Measurements from ENCODE around the gene CALML5. TPM values are rescaled to one million over a fixed set of nuclear protein-coding genes. Genes with fewer than 3 reads are reported as not detected.

The CALML5 gene
- total and polyA plus RNA-seq, 7 donors, result not detected

DNA sequence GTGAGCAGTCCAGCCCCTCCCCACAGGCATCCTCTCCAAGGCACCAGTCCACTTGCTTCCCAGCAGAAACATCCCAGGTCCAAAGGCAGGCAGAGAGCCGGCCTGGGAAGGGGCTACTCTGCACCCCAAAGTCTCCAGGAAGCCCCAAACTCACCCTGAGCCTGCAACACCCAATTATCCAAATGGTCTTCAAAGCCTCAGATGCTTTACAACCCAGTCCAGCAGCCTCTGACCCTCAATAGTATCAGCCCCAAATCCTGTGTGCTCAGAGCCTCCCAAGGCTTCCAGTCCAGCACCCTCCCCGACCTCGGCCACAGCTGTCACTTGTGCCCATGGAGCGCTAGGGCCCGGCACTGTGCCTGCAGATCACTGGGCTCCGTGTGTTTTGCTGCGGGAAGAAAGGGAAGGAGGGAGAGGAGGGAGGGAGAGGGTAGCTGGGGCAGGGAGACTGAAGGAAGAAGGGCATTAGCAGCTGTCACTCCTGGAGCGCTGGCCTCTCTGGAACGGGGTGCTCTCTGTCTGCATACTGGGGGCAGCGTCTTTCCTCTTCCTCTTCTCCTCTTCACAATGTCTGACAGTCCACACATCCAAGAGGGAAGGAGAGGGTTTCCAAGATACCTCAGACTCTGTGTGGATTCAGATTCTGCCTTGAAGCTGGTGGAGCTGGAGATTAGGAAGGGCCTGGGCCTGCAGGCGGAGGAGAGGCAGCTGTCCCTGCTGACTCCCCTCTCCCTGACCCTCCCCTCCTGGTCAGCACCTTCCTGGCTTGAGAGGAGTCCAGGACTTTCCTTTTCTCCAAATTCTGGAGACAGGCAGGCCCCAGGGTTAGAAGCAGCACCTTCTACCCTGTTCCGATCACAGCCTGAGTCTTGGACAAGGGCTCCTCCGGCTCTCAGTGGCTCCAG, 13.2 kb downstream of the CALML5 start:
- TF ChIP-seq POLR2AphosphoS5 (IDR thresholded peaks at IDR 0.05) (no peak), EP300 (IDR thresholded peaks at IDR 0.05) (no peak), POLR2A (IDR thresholded peaks at IDR 0.05) (no peak)
- TF ChIP-seq, protein P1, sequence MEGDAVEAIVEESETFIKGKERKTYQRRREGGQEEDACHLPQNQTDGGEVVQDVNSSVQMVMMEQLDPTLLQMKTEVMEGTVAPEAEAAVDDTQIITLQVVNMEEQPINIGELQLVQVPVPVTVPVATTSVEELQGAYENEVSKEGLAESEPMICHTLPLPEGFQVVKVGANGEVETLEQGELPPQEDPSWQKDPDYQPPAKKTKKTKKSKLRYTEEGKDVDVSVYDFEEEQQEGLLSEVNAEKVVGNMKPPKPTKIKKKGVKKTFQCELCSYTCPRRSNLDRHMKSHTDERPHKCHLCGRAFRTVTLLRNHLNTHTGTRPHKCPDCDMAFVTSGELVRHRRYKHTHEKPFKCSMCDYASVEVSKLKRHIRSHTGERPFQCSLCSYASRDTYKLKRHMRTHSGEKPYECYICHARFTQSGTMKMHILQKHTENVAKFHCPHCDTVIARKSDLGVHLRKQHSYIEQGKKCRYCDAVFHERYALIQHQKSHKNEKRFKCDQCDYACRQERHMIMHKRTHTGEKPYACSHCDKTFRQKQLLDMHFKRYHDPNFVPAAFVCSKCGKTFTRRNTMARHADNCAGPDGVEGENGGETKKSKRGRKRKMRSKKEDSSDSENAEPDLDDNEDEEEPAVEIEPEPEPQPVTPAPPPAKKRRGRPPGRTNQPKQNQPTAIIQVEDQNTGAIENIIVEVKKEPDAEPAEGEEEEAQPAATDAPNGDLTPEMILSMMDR (IDR thresholded peaks at IDR 0.05), result no peak
- intact Hi-C loops (cut with DNase I), result no loop called here
- no peak overlapping the region for H3K27ac ChIP-seq
- no peaks in the 10 kb centered on the region for H3K27me3 ChIP-seq
- H3K9me3 ChIP-seq, result no peaks in the 10 kb centered on the region
- peak; percentile 44 for DNase-seq
- WGBS, 2 donors, result 31 to 82% methylated on average over 13 of the region's 13 CpGs
- no peak overlapping the region for H3K4me3 ChIP-seq
- H3K36me3 ChIP-seq, result no peaks in the 10 kb centered on the region
- H3K4me1 ChIP-seq, result no peaks in the 10 kb centered on the region

GRCh38 chr10:5485290-5485689, 14.1 kb downstream of the CALML5 start:
- intact Hi-C loops (cut with DNase I), result no loop called here
- H3K4me3 ChIP-seq, result no peak overlapping the region
- DNase-seq, result no peak
- no peaks in the 10 kb centered on the region for H3K9me3 ChIP-seq
- H3K27me3 ChIP-seq, result no peaks in the 10 kb centered on the region
- TF ChIP-seq POLR2AphosphoS5 (IDR thresholded peaks at IDR 0.05) (no peak), EP300 (IDR thresholded peaks at IDR 0.05) (no peak), POLR2A (IDR thresholded peaks at IDR 0.05) (no peak)
- TF ChIP-seq, protein P1 (IDR thresholded peaks at IDR 0.05), result no peak
- H3K36me3 ChIP-seq, result no peaks in the 10 kb centered on the region
- H3K4me1 ChIP-seq, result no peaks in the 10 kb centered on the region
- H3K27ac ChIP-seq, result no peak overlapping the region
- WGBS, 2 donors, result 90 to 92% methylated on average over 14 of the region's 14 CpGs

- intact Hi-C loops (cut with DNase I), result no loop called here
- peak; percentile 37 for DNase-seq
- no peaks in the 10 kb centered on the region for H3K27me3 ChIP-seq
- no peaks in the 10 kb centered on the region for H3K4me1 ChIP-seq
- TF ChIP-seq EP300 (IDR thresholded peaks at IDR 0.05) (no peak), POLR2A (IDR thresholded peaks at IDR 0.05) (no peak), POLR2AphosphoS5 (IDR thresholded peaks at IDR 0.05) (no peak)
- TF ChIP-seq, protein P1 (IDR thresholded peaks at IDR 0.05), result no peak
- no peak overlapping the region for H3K27ac ChIP-seq
- 85 to 87% methylated on average over 3 of the region's 3 CpGs for WGBS, 2 donors
- H3K9me3 ChIP-seq, result no peaks in the 10 kb centered on the region
- H3K4me3 ChIP-seq, result no peak overlapping the region
- no peaks in the 10 kb centered on the region for H3K36me3 ChIP-seq
Measured at GRCh38 chr10:5484205-5484604, 15.2 kb downstream of the CALML5 start.

- intact Hi-C loops (cut with DNase I), result no loop called here
- H3K9me3 ChIP-seq, result no peaks in the 10 kb centered on the region
- H3K4me3 ChIP-seq, result no peak overlapping the region
- TF ChIP-seq POLR2AphosphoS5 (IDR thresholded peaks at IDR 0.05) (no peak), EP300 (IDR thresholded peaks at IDR 0.05) (no peak)
- TF ChIP-seq, protein P1 (IDR thresholded peaks at IDR 0.05), result no peak
- peak; percentile 50 for DNase-seq
- no peaks in the 10 kb centered on the region for H3K36me3 ChIP-seq
- no peaks in the 10 kb centered on the region for H3K4me1 ChIP-seq
- H3K27me3 ChIP-seq, result no peaks in the 10 kb centered on the region
- H3K27ac ChIP-seq, result no peak overlapping the region
- 96 to 98% methylated on average over 9 of the region's 9 CpGs for WGBS, 2 donors
Measured at GRCh38 chr10:5482016-5482415, 17.4 kb downstream of the CALML5 start.
